ENCODE results near the gene ADD2. TPM values are rescaled to one million over a fixed set of nuclear protein-coding genes. Genes with fewer than 3 reads are reported as not detected.
"Not testable (repeated sequence)": the region's sequence is repeated elsewhere in the genome, so short reads cannot be mapped to it uniquely, and the experiment has no call there.

ADD2 gene
- polyA plus RNA-seq, 1 experiment: 0.12 TPM

DNA sequence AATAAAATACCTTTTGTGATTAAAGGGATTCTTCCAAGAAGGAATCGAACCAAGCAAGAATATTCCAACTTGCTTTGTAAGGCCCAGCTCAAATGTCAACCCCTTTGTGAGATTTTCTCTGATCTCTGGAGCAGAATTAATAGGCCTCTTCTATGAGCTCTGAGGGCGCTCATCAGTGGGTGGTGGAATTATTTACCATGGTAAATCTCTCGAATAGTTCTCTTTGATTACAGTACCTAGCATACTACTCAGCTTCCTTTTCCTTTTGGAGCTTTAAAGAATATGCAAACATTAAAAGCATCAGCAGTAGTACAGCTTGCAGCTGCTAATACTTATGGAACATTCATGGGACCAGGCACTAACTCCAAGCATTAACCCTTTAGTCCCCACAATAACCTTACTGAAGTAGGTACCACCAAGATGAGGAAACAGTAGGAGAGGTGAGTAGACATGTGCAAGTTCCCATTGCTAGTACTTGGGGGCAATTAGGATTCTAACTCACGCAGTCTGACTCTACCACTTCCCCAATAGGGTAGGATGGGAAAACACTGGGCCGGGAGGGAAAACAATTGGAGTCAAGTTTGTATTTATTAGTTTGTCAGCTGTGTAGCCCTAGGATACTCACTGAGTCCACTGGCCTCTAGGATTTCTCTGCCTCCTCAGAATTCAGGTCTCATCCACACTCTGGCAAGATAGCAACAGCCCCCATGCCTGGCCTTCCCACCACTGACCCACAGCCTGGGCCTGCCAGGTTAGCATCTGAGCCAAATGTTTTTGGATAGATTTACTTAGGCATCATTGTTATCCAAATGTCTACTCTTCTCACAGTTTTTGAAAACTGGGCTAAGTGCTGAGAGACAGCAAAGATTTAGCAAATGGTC is 21.7 kb downstream of the ADD2 start:
- ChIA-PET CTCF (no interaction called here), POLR2A (interaction anchor here (0.7 kb wide), 1 partner anchor 11 kb away, joined by 4 read pairs; no protein-coding TSS in a partner anchor)
- H3K27ac ChIP-seq (ENCODE audit: low read depth, low read length): no peak overlapping the region
- no peaks in the 10 kb centered on the region for H3K27me3 ChIP-seq (ENCODE audit: control insufficient read depth, insufficient read depth, low read length)
- TF ChIP-seq, protein P1, sequence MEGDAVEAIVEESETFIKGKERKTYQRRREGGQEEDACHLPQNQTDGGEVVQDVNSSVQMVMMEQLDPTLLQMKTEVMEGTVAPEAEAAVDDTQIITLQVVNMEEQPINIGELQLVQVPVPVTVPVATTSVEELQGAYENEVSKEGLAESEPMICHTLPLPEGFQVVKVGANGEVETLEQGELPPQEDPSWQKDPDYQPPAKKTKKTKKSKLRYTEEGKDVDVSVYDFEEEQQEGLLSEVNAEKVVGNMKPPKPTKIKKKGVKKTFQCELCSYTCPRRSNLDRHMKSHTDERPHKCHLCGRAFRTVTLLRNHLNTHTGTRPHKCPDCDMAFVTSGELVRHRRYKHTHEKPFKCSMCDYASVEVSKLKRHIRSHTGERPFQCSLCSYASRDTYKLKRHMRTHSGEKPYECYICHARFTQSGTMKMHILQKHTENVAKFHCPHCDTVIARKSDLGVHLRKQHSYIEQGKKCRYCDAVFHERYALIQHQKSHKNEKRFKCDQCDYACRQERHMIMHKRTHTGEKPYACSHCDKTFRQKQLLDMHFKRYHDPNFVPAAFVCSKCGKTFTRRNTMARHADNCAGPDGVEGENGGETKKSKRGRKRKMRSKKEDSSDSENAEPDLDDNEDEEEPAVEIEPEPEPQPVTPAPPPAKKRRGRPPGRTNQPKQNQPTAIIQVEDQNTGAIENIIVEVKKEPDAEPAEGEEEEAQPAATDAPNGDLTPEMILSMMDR (IDR thresholded peaks at IDR 0.05; ENCODE audit: low read depth, low read length): no peak
- H3K4me3 ChIP-seq (ENCODE audit: low read depth, low read length): no peak overlapping the region
- DNase-seq (ENCODE audit: low read depth, low spot score): no peak
- H3K9me3 ChIP-seq (ENCODE audit: control insufficient read depth, insufficient read depth, low read length): no peaks in the 10 kb centered on the region

DNA sequence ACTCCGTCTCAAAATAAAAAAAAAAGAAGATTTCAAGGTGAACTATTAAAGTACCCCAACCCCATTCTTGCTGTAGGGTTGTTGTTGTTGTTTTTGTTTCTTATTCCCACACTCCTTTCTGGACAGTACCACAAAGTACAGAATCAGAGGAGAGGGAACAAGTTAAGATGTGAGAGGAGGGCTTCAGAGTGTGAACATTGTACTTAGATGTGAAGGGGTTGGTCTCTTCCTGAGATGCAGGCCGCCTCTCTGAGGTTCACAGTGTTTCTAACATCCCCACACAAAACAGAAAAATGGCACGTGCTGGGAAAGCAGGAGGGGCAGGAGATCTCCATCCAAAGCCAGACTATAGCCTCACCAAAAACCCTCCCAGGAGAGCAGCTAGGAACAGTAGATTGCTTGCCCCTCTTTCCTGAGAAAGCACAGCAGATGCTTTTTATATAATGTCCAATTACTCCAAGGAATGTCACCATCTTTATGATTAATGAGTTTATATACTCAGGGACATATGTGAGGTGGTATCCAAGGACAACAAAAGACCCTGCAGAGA is 22.6 kb downstream of the ADD2 start:
- no peaks in the 10 kb centered on the region for H3K27me3 ChIP-seq (ENCODE audit: control insufficient read depth, insufficient read depth, low read length)
- no peak overlapping the region for H3K4me3 ChIP-seq (ENCODE audit: low read depth, low read length)
- H3K27ac ChIP-seq (ENCODE audit: low read depth, low read length): no peak overlapping the region
- DNase-seq (ENCODE audit: low read depth, low spot score): no peak
- H3K9me3 ChIP-seq (ENCODE audit: control insufficient read depth, insufficient read depth, low read length): no peaks in the 10 kb centered on the region
- TF ChIP-seq, protein P1 (IDR thresholded peaks at IDR 0.05; ENCODE audit: low read depth, low read length): no peak
- ChIA-PET POLR2A (no interaction called here), CTCF (no interaction called here)

DNA sequence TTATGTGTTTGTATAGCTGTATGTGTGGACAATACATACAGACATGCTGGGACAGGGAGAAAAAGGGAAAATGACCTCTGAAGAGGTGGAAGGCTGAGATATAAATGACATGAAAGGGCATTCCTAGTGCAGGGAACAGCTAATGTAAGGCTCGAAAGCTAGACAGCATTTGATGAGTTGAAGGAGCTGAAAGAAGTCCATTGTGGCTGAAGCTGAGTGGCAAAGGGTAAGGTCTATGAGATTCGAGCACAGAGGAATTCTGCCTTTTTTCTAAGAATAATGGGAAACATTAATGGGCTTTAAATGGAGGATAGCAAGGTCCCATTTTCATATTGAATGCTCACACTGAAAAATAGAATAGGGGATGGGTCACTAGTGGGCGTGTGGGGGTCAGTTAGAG is 23.6 kb downstream of the ADD2 start:
- Histone ChIP-seq H3K4me3 (ENCODE audit: low read depth, low read length) (no peak overlapping the region), H3K9me3 (ENCODE audit: control insufficient read depth, insufficient read depth, low read length) (no peaks in the 10 kb centered on the region), H3K27ac (ENCODE audit: low read depth, low read length) (no peak overlapping the region), H3K27me3 (ENCODE audit: control insufficient read depth, insufficient read depth, low read length) (no peaks in the 10 kb centered on the region)
- TF ChIP-seq, protein P1 (IDR thresholded peaks at IDR 0.05; ENCODE audit: low read depth, low read length): no peak
- CTCF ChIA-PET: no interaction called here
- no peak for DNase-seq (ENCODE audit: low read depth, low spot score)
- POLR2A ChIA-PET: no interaction called here

DNA sequence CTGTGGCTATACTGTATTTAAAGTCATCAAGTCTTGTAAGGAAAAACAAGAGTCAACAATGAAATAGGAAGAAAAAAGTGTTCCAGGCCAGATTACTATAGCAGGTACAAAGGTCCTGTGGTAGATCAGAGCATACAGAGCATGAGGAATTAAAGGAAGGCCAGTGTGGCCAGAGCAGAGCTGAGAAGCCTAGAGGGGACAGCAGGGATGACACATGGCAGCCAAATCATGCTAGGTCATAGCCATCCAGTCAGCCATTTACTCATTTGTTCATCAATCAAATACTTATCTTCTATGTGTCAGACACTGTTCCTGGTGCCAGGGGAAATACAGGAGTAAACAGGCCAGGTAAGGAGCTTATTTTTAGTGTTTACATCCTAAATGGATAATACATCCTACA is 24.3 kb downstream of the ADD2 start:
- no peaks in the 10 kb centered on the region for H3K9me3 ChIP-seq (ENCODE audit: control insufficient read depth, insufficient read depth, low read length)
- TF ChIP-seq, protein P1 (IDR thresholded peaks at IDR 0.05; ENCODE audit: low read depth, low read length): no peak
- no peaks in the 10 kb centered on the region for H3K27me3 ChIP-seq (ENCODE audit: control insufficient read depth, insufficient read depth, low read length)
- DNase-seq (ENCODE audit: low read depth, low spot score): no peak
- no peak overlapping the region for H3K27ac ChIP-seq (ENCODE audit: low read depth, low read length)
- CTCF ChIA-PET: no interaction called here
- POLR2A ChIA-PET: no interaction called here
- no peak overlapping the region for H3K4me3 ChIP-seq (ENCODE audit: low read depth, low read length)

DNA sequence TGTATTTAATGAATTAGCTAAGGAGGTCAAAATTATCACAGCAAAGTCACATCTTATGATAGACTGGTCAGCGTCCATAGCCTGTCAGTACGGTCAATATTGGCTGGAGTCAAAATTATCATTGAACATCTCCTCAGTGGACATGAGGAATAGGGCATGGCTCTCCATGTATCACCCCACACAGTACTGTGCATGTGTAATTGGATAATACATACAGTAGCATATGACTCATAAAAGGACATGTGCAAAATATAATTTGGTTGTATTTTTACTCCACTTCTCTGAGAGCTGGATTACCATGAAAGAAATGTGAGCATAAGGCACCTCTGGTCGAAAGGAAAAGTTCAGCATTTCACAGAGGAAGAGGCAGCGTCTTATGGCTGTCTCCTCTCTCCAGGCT is 24.9 kb downstream of the ADD2 start:
- ChIA-PET CTCF (no interaction called here), POLR2A (no interaction called here)
- H3K27ac ChIP-seq (ENCODE audit: low read depth, low read length): no peak overlapping the region
- no peaks in the 10 kb centered on the region for H3K9me3 ChIP-seq (ENCODE audit: control insufficient read depth, insufficient read depth, low read length)
- H3K27me3 ChIP-seq (ENCODE audit: control insufficient read depth, insufficient read depth, low read length): no peaks in the 10 kb centered on the region
- DNase-seq (ENCODE audit: low read depth, low spot score): no peak
- TF ChIP-seq, protein P1 (IDR thresholded peaks at IDR 0.05; ENCODE audit: low read depth, low read length): no peak
- no peak overlapping the region for H3K4me3 ChIP-seq (ENCODE audit: low read depth, low read length)

DNA sequence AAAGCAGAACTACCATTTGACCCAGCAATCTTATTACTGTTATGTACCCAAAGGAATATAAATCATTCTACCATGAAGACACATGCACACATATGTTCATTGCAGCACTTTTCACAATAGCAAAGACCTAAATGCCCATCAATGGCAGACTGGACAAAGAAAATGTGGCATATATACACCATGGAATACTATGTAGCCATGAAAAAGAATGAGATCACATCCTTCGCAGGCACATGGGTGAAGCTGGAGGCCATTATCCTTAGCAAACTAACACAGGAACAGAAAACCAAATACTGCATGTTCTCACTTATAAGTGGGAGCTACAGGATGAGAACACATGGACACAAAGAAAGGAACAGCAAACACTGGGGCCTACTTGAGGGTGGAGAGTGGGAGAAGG is 28.5 kb downstream of the ADD2 start:
- DNase-seq (ENCODE audit: low read depth, low spot score); CTCF ChIA-PET; POLR2A ChIA-PET; H3K9me3 ChIP-seq (ENCODE audit: control insufficient read depth, insufficient read depth, low read length); H3K27ac ChIP-seq (ENCODE audit: low read depth, low read length); H3K27me3 ChIP-seq (ENCODE audit: control insufficient read depth, insufficient read depth, low read length); H3K4me3 ChIP-seq (ENCODE audit: low read depth, low read length): not testable (repeated sequence)
